ENCODE data around the gene KRTAP5-9. TPM values are rescaled to one million over a fixed set of nuclear protein-coding genes. Genes with fewer than 3 reads are reported as not detected.

Gene KRTAP5-9
- total RNA-seq, 4 donors from 2014 or later, result 0.55 to 1.4 (median 0.91) TPM; not detected in 1

- Histone ChIP-seq H3K36me3 (no peaks in the 10 kb centered on the region), H3K27ac (no peak overlapping the region), H3K9me3 (no peaks in the 10 kb centered on the region), H3K4me3 (no peak overlapping the region), H3K27me3 (peaks cover 3% of the 10 kb centered on the region), H3K4me1 (no peaks in the 10 kb centered on the region)
- 56% methylated on average over 8 of the region's 8 CpGs for WGBS
- DNase-seq (ENCODE audit: low spot score in 2 of 2), result no peak
- TF ChIP-seq POLR2A (IDR thresholded peaks at IDR 0.05) (no peak), POLR2AphosphoS5 (IDR thresholded peaks at IDR 0.05) (no peak), EP300 (IDR thresholded peaks at IDR 0.05) (no peak), CTCF (IDR thresholded peaks at IDR 0.05) (no peak)
Observed at GRCh38 chr11:71543866-71544265, 4.4 kb upstream of the KRTAP5-9 start.

- peaks cover 4% of the 10 kb centered on the region for H3K27me3 ChIP-seq
- H3K4me1 ChIP-seq, result no peaks in the 10 kb centered on the region
- H3K4me3 ChIP-seq, result no peak overlapping the region
- WGBS, result 91% methylated on average over 6 of the region's 6 CpGs
- no peak overlapping the region for H3K27ac ChIP-seq
- TF ChIP-seq POLR2A (IDR thresholded peaks at IDR 0.05), result no peak
- TF ChIP-seq CTCF (IDR thresholded peaks at IDR 0.05), result no peak
- no peak for TF ChIP-seq POLR2AphosphoS5 (IDR thresholded peaks at IDR 0.05)
- TF ChIP-seq EP300 (IDR thresholded peaks at IDR 0.05), result no peak
- no peaks in the 10 kb centered on the region for H3K9me3 ChIP-seq
- H3K36me3 ChIP-seq, result no peaks in the 10 kb centered on the region
- DNase-seq (ENCODE audit: low spot score in 2 of 2), result no peak
Observed at GRCh38 chr11:71544525-71545214, 3.5 kb upstream of the KRTAP5-9 start.

GRCh38 chr11:71545405-71545966 is 2.7 kb upstream of the KRTAP5-9 start:
- no peaks in the 10 kb centered on the region for H3K36me3 ChIP-seq
- H3K27me3 ChIP-seq, result peaks cover 4% of the 10 kb centered on the region
- no peak overlapping the region for H3K27ac ChIP-seq
- no peak for TF ChIP-seq EP300 (IDR thresholded peaks at IDR 0.05)
- WGBS, result 86% methylated on average over 10 of the region's 12 CpGs
- no peak overlapping the region for H3K4me3 ChIP-seq
- H3K4me1 ChIP-seq, result no peaks in the 10 kb centered on the region
- DNase-seq (ENCODE audit: low spot score in 2 of 2), result no peak
- no peaks in the 10 kb centered on the region for H3K9me3 ChIP-seq

GRCh38 chr11:71548716-71549151 is 514 bp downstream of the KRTAP5-9 start:
- no peak overlapping the region for H3K27ac ChIP-seq
- DNase-seq (ENCODE audit: low spot score in 2 of 2), result no peak
- no peaks in the 10 kb centered on the region for H3K4me1 ChIP-seq
- WGBS, result 80% methylated on average over 1 of the region's 5 CpGs
- no peak overlapping the region for H3K4me3 ChIP-seq
- no peaks in the 10 kb centered on the region for H3K36me3 ChIP-seq
- H3K9me3 ChIP-seq, result no peaks in the 10 kb centered on the region
- H3K27me3 ChIP-seq, result peaks cover 4% of the 10 kb centered on the region
- TF ChIP-seq EP300 (IDR thresholded peaks at IDR 0.05), result no peak
- TF ChIP-seq CTCF (IDR thresholded peaks at IDR 0.05), result no peak
- no peak for TF ChIP-seq POLR2AphosphoS5 (IDR thresholded peaks at IDR 0.05)
- TF ChIP-seq POLR2A (IDR thresholded peaks at IDR 0.05), result no peak

GRCh38 chr11:71551711-71552110 is 3.5 kb downstream of the KRTAP5-9 start:
- H3K9me3 ChIP-seq, result no peaks in the 10 kb centered on the region
- H3K27ac ChIP-seq, result no peak overlapping the region
- H3K4me3 ChIP-seq, result no peak overlapping the region
- TF ChIP-seq POLR2AphosphoS5 (IDR thresholded peaks at IDR 0.05) (no peak), EP300 (IDR thresholded peaks at IDR 0.05) (no peak), CTCF (IDR thresholded peaks at IDR 0.05) (no peak), POLR2A (IDR thresholded peaks at IDR 0.05) (no peak)
- DNase-seq (ENCODE audit: low spot score in 2 of 2), result no peak
- no peaks in the 10 kb centered on the region for H3K4me1 ChIP-seq
- 97% methylated on average over 1 of the region's 1 CpG for WGBS
- H3K27me3 ChIP-seq, result peaks cover 8% of the 10 kb centered on the region
- H3K36me3 ChIP-seq, result no peaks in the 10 kb centered on the region
